ENCODE data around the gene EYS.

EYS gene

DNA sequence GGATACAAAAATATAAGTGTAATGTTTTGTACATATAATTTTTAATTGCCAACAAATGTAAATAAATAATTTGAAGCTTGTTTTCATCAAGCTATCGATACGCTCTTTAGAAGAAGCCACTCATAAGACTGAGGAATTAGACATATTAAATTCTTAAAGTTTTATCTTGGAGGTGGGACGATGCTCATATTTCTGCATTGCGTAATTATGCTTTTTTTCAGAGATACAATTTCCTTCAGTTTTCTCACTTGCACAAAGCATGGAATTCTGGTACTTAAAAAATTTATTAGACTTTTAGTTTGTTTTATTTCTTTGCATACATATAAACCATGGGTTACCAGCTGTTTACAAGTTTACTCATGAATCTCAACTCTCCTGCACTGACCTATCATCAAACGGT, 980.0 kb downstream of the EYS start:
- TF ChIP-seq SIN3A (IDR thresholded peaks at IDR 0.05; ENCODE audit: borderline replicate concordance, insufficient read depth, low read length): no peak
- TF ChIP-seq, protein P1, sequence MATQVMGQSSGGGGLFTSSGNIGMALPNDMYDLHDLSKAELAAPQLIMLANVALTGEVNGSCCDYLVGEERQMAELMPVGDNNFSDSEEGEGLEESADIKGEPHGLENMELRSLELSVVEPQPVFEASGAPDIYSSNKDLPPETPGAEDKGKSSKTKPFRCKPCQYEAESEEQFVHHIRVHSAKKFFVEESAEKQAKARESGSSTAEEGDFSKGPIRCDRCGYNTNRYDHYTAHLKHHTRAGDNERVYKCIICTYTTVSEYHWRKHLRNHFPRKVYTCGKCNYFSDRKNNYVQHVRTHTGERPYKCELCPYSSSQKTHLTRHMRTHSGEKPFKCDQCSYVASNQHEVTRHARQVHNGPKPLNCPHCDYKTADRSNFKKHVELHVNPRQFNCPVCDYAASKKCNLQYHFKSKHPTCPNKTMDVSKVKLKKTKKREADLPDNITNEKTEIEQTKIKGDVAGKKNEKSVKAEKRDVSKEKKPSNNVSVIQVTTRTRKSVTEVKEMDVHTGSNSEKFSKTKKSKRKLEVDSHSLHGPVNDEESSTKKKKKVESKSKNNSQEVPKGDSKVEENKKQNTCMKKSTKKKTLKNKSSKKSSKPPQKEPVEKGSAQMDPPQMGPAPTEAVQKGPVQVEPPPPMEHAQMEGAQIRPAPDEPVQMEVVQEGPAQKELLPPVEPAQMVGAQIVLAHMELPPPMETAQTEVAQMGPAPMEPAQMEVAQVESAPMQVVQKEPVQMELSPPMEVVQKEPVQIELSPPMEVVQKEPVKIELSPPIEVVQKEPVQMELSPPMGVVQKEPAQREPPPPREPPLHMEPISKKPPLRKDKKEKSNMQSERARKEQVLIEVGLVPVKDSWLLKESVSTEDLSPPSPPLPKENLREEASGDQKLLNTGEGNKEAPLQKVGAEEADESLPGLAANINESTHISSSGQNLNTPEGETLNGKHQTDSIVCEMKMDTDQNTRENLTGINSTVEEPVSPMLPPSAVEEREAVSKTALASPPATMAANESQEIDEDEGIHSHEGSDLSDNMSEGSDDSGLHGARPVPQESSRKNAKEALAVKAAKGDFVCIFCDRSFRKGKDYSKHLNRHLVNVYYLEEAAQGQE (IDR thresholded peaks at IDR 0.05; ENCODE audit: insufficient read depth in 1 of 2, low read depth in 2 of 2, low read length in 2 of 2): no peak
- no peak for TF ChIP-seq TAF1 (IDR thresholded peaks at IDR 0.05; ENCODE audit: borderline replicate concordance, insufficient read depth, low read length)
- no peak for TF ChIP-seq POLR2AphosphoS5 (IDR thresholded peaks at IDR 0.05; ENCODE audit: low read depth, low read length)

DNA sequence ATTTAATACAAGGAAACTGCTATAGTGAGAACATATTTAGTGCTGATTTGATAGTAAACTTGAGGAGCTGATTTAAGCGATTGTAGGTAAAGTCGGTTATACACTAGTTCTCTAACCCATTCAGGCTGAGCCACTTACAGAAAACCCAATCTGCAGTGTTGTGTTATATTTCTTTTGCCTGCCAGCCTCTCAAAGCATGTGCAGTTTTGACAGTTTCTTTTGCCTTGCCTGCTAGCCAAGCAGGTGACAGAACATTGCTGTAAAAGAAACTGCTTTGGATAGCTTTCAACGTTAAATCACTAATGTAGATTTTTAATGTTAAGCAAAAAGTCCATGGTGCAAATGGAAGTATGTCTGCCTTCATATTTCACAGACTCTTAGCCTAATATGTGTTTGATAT, 982.9 kb downstream of the EYS start:
- no peak for TF ChIP-seq SIN3A (IDR thresholded peaks at IDR 0.05; ENCODE audit: borderline replicate concordance, insufficient read depth, low read length)
- TF ChIP-seq, protein P1 (IDR thresholded peaks at IDR 0.05; ENCODE audit: insufficient read depth in 1 of 2, low read depth in 2 of 2, low read length in 2 of 2): no peak
- no peak for TF ChIP-seq POLR2AphosphoS5 (IDR thresholded peaks at IDR 0.05; ENCODE audit: low read depth, low read length)
- TF ChIP-seq FOXP2 (optimal IDR thresholded peaks at IDR 0.05; ENCODE audit: borderline replicate concordance, extremely low read depth, extremely low read length, insufficient read depth): no peak
- no peak for TF ChIP-seq TAF1 (IDR thresholded peaks at IDR 0.05; ENCODE audit: borderline replicate concordance, insufficient read depth, low read length)

DNA sequence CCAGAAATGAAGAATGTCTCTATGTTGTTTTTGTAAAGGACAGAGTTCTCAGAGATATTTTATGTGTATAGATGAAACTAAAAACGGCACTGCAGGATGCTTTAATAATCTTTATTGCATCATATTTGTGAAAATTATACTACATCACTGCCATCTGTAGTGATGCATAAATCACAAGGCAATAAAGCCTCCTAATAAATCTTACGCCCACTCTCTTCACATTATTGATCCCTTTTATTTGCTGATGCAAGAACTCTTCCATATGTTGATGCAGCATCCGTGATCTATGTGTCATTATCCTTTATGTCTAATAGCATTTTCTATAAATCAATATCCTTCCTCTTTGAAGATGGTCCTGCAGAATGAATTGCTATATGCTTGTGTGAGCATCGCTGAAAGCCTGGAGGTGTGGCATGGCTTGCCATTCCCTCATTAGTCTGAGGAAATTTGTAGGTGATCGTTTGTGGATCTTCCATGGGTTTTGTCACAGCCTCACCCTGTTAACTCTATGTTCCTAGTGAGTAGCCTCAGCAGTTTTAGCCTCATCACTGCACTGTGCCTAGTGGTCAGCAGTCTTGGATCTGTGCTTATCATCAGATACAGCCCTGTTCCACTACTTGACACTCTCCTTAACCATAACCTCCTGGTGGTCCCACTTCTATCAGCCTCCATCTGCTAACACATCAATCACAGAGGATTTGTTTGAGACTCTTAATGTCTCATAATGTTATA, 983.5 kb downstream of the EYS start:
- TF ChIP-seq FOXP2 (optimal IDR thresholded peaks at IDR 0.05; ENCODE audit: borderline replicate concordance, extremely low read depth, extremely low read length, insufficient read depth) (no peak), SIN3A (IDR thresholded peaks at IDR 0.05; ENCODE audit: borderline replicate concordance, insufficient read depth, low read length) (no peak), POLR2AphosphoS5 (IDR thresholded peaks at IDR 0.05; ENCODE audit: low read depth, low read length) (no peak), TAF1 (IDR thresholded peaks at IDR 0.05; ENCODE audit: borderline replicate concordance, insufficient read depth, low read length) (no peak)
- TF ChIP-seq, protein P1 (IDR thresholded peaks at IDR 0.05; ENCODE audit: insufficient read depth in 1 of 2, low read depth in 2 of 2, low read length in 2 of 2): no peak

DNA sequence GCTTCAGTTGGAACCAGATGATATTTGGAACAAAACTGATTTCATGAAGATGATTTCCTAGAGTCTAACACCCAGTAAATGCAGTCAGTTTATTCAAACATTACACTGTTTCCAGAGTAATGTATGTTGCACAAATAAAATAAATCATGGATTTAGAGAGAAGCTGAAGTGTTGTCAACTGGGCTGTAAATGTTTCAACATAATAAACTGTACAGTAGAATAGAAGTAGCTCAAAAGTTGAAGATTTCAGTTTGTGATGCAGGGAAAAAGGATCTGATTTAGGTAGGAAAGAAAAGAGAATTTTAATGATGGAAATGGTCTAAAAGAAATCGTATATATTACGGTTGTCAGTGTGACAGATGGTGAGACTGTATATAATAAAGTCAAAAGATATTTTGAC, 985.2 kb downstream of the EYS start:
- no peak for TF ChIP-seq TAF1 (IDR thresholded peaks at IDR 0.05; ENCODE audit: borderline replicate concordance, insufficient read depth, low read length)
- no peak for TF ChIP-seq SIN3A (IDR thresholded peaks at IDR 0.05; ENCODE audit: borderline replicate concordance, insufficient read depth, low read length)
- TF ChIP-seq, protein P1 (IDR thresholded peaks at IDR 0.05; ENCODE audit: insufficient read depth in 1 of 2, low read depth in 2 of 2, low read length in 2 of 2): no peak
- TF ChIP-seq POLR2AphosphoS5 (IDR thresholded peaks at IDR 0.05; ENCODE audit: low read depth, low read length): no peak
- no peak for TF ChIP-seq FOXP2 (optimal IDR thresholded peaks at IDR 0.05; ENCODE audit: borderline replicate concordance, extremely low read depth, extremely low read length, insufficient read depth)
